HL-60 (cell line): ENCODE measurements around the gene FAM162A.

ENCODE experiments used
- CTCF ChIP-seq: IDR thresholded peaks from one replicate; pipeline ENCODE4 v1.5.1; 2011; ENCODE audit warnings: low read length, control low read depth, inconsistent platforms; ENCODE audit not compliant: insufficient read depth
- REST ChIP-seq: IDR thresholded peaks from 2 replicates; pipeline ENCODE4 v1.6.1; 2012; ENCODE audit warnings: low read depth; ENCODE audit not compliant: insufficient replicate concordance
- SPI1 ChIP-seq: IDR thresholded peaks from 2 replicates; pipeline ENCODE4 v1.6.1; 2012; ENCODE audit warnings: low read depth, mild to moderate bottlenecking, borderline replicate concordance

GRCh38 chr3:122353215-122353614 is 30.8 kb upstream of the FAM162A start:
- TF ChIP-seq REST (no peak), CTCF (no peak), SPI1 (no peak)
